Omental fat pad (tissue), 4 donors: Measurements from ENCODE around the gene DENND1A. TPM values are rescaled to one million over a fixed set of nuclear protein-coding genes. Genes with fewer than 3 reads are reported as not detected.

Experiments
- ATAC-seq: fragments of 150-250 bp; one replicate; pipeline ENCODE4 v1.9.1; 2016; ENCODE audit warnings: mild to moderate bottlenecking, moderate library complexity; ENCODE audit not compliant: low FRiP score
- DNase-seq: peaks from one replicate; pipeline ENCODE4 v3.0.0-alpha.2; 2019; ENCODE audit warnings: low spot score
- CTCF ChIP-seq, 3 donors: fragments of 450-650 bp; IDR thresholded peaks; one replicate each; pipeline ENCODE4 v1.5.1; 2016 to 2017; ENCODE audit warnings: antibody characterized with exemption in 3 of 3, mild to moderate bottlenecking in 3 of 3, moderate library complexity in 2 of 3
- total RNA-seq, 4 donors: library from RNA; depleted of rRNA; stranded (reverse); fragments of >200 nt; gene quantifications; one replicate each; pipeline ENCODE4 v1.1.0, GENCODE V29; 2016

DENND1A gene
- total RNA-seq, 4 donors from 2014 or later = 15.2 to 22.8 (median 20.7) TPM

- no peak for TF ChIP-seq CTCF (IDR thresholded peaks at IDR 0.05)
- ATAC-seq (no peak), DNase-seq (no peak)
Observed at GRCh38 chr9:123411636-123412035, 518.3 kb downstream of the DENND1A start.

DNA sequence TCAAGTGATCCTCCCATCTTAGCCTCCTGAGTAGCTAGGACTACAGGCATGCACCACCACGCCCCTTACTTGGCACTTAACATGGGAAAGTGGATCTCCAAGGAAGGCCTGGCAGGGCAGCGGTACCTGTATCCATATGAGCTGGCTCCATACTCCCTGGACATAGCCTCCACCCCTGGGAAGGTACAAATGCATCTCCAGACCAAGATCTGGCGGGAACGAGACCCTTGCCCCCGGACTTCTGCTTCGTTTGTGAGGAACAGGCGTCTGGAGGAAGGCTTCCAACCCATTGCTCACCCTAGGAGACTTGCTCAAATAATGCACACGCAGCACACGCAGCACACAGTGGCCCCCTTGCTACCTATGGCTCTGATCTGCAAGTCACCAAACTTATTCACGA is 518.7 kb downstream of the DENND1A start:
- DNase-seq (no peak), ATAC-seq (no peak)
- no peak for TF ChIP-seq CTCF (IDR thresholded peaks at IDR 0.05)

DNA sequence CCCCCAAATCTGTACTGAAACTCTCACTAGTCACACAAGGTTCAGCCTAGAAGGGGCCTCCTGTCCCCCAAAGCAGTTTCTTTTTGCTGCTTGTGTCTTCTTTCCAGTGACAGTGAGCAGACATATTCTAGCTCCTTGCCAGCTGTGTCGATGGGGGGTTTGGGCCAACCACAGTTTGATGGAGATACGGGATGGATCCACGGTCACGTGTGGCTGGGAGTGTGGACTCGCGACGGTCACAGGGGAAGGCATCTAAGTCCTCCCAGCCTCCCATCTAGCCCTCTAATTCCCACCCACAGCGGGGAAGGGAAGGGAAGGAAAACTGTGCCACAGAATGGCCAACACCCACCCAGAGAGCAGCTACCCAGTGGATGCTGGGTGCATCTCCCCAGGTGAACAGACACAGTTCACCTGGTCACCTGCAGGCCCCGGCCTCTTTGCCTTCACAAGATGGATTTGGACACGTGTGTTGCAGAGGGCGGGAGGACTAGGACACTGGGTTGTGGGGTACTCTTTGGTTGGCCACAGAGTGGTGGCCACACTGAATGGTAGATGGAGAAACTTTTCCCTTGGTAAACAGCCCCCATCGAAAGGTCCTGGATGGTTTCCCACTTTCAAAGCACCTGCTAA is 519.5 kb downstream of the DENND1A start:
- DNase-seq (no peak), ATAC-seq (no peak)
- TF ChIP-seq CTCF (IDR thresholded peaks at IDR 0.05) = no peak

GRCh38 chr9:123408313-123409262 is 521.3 kb downstream of the DENND1A start:
- no peak for ATAC-seq
- no peak for DNase-seq
- TF ChIP-seq CTCF (IDR thresholded peaks at IDR 0.05) = no peak

- DNase-seq (no peak), ATAC-seq (no peak)
- no peak for TF ChIP-seq CTCF (IDR thresholded peaks at IDR 0.05)
Observed at GRCh38 chr9:123407217-123407851, 522.6 kb downstream of the DENND1A start.

DNA sequence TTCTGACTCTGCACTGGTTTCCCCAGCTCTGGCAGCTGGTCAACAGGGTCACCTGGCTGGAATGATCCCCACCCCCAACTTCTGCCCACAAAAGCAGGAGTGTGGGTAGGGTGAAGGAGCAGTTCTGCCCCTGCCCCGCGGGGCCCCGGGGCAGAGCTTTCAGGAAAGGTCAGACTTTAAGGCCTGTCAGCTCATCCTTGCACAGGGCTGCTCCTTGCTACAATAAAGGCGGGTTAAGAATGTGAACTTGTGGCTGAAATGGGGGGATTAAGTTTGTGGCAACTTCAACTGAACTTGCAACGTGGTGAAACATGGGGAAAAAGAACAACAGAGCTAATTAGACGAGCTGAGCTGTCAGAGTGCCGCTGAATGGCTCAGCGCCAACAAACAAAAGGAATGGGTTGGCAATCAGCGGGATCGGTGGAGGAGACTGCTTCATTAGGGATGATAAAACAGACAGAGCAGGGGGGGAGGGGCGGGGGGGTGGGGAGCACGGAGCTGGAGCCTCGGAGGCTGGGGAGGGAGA is 523.2 kb downstream of the DENND1A start:
- no peak for TF ChIP-seq CTCF (IDR thresholded peaks at IDR 0.05)
- ATAC-seq (no peak), DNase-seq (no peak)
